Renal cortex interstitium (tissue), 11 donors: ENCODE data around the gene MILR1. TPM values are rescaled to one million over a fixed set of nuclear protein-coding genes. Genes with fewer than 3 reads are reported as not detected.

ENCODE experiments used
- DNase-seq, 11 donors: peaks; one replicate each; pipeline ENCODE4 v3.0.0-alpha.2; 2013; ENCODE audit warnings: low read depth in 9 of 11, low spot score in 4 of 11; ENCODE audit errors: extremely low read depth in 1 of 11
- polyA plus RNA-seq, 3 donors: library from polyadenylated mRNA; unstranded; fragments of 120-200 nt; gene quantifications; one replicate each; pipeline ENCODE4 v1.2.1, GENCODE V29; 2013; ENCODE audit not compliant: insufficient read length in 3 of 3

Gene MILR1
- polyA plus RNA-seq, 3 donors = 2.9 to 3.0 (median 2.9) TPM

DNA sequence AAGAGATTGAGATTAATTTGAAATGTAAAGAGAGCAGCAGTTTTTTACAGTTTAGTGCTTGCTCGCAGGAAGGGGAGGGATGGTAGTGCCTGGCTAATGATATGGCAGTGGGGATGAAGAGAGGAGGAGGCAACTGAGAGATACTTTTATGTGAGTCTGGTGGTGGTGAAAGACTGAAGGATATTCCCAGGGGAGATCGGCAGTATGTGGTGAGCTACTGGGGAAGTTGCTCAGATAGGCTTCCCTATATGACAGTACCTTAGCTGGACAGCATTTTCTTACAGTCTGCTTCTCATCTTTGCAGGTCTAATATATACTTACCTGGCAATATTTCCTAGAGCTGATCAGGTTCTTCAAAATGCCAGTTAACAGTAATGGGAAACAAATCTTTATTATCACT, 66.5 kb downstream of the MILR1 start:
- DNase-seq = no peak

DNA sequence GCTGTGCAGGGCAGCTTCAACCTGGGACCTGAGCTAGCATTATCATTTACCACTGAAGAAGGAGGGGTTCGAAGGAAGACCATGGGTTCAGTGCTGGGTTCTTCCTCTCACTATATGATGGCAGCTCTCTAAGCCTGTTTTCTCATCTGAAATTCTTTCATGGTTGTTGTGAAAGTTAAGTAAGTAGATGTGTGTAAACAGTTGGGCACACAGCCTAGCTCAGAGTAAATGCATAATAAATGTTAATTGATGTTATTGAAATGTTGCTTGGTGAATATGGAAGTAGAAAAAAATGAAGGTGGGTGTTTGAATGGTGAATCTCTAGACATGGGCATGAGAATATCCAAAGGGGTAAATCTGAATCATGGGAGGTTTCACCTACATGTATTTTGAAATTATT, 66.9 kb downstream of the MILR1 start:
- DNase-seq = no peak

Other genes with a start within 250 kb of the MILR1 start
- 10 to 100 TPM; 24.3 to 26.1 (median 24.6) TPM for gene TEX2, start 185.9 kb upstream of the MILR1 start, polyA plus RNA-seq
- gene PECAM1, start 58.3 kb upstream of the MILR1 start, polyA plus RNA-seq = 100 to 1,000 TPM; 112 to 119 (median 115) TPM
- gene POLG2, start 47.9 kb downstream of the MILR1 start, polyA plus RNA-seq = 10 to 100 TPM; 26.8 to 51.5 (median 31.7) TPM
- 100 to 1,000 TPM; 753 to 939 (median 768) TPM for gene DDX5, start 57.2 kb downstream of the MILR1 start, polyA plus RNA-seq
- 100 to 1,000 TPM in 2 of 3 donors, 10 to 100 TPM in 1; 91.7 to 181 (median 109) TPM for gene CEP95, start 57.9 kb downstream of the MILR1 start, polyA plus RNA-seq
- gene SMURF2, start 213.2 kb downstream of the MILR1 start, polyA plus RNA-seq = 10 to 100 TPM; 32.2 to 37.2 (median 32.7) TPM